ENCODE data around the gene GPC6.

GPC6 gene

DNA sequence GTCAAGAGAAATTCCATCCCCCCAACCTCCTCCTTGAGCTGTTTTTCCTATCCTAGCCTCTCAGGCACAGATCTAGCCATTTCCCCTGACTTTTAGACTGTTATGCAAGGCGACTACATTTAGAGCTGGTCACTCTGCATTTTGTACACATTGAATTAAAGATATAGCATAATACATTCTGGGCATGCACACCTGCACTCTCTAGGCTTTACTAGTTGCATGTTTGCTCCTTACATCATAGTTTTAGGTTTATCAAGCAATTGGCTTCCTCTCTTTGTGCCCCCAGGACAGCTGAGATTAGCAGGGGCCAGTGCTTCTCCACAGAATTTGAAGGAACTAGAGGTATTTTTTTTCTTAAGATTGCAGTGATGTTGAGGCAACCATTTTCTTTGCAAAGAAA lies 19.5 kb downstream of the GPC6 start:
- no peak overlapping the region for H3K4me3 ChIP-seq (ENCODE audit: low read depth, low read length)
- no peak for DNase-seq (ENCODE audit: low read depth, low spot score)
- POLR2A ChIA-PET = no interaction called here
- CTCF ChIA-PET = interaction anchor here (1.3 kb wide), 1 partner anchor 809 kb away, joined by 3 read pairs; no protein-coding TSS in a partner anchor
- TF ChIP-seq, protein P1, sequence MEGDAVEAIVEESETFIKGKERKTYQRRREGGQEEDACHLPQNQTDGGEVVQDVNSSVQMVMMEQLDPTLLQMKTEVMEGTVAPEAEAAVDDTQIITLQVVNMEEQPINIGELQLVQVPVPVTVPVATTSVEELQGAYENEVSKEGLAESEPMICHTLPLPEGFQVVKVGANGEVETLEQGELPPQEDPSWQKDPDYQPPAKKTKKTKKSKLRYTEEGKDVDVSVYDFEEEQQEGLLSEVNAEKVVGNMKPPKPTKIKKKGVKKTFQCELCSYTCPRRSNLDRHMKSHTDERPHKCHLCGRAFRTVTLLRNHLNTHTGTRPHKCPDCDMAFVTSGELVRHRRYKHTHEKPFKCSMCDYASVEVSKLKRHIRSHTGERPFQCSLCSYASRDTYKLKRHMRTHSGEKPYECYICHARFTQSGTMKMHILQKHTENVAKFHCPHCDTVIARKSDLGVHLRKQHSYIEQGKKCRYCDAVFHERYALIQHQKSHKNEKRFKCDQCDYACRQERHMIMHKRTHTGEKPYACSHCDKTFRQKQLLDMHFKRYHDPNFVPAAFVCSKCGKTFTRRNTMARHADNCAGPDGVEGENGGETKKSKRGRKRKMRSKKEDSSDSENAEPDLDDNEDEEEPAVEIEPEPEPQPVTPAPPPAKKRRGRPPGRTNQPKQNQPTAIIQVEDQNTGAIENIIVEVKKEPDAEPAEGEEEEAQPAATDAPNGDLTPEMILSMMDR (IDR thresholded peaks at IDR 0.05; ENCODE audit: insufficient read depth, low read length, missing control alignments) = no peak

DNA sequence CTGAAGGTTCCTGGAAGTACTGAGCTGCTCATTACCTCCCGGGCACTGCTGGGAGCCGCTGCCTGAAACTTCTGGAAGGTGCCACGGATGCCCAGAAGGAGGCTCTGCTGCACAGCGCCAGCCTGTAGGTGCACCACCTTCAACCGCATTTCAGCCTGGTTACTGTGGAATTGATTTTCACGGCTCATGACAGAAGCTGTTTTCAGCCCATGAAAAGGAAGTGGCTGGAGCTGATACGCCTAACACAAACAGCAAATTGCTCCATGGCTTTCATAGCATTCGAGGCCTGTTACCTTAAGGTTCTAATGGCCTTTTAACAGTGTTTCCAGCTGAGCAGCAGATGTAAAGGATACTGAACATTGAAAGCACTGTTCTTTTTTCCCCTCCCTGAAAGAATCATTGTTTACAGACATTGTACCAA lies 22.0 kb downstream of the GPC6 start:
- H3K4me3 ChIP-seq (ENCODE audit: low read depth, low read length) = no peak overlapping the region
- ChIA-PET CTCF (interaction anchor here (0.6 to 2.4 kb wide), 12 partner anchors 9 to 1114 kb away, joined by 3 to 17 read pairs (median 4); partner anchors contain the start of gene GPC6), POLR2A (interaction anchor here (0.6 kb wide), 1 partner anchor 22 kb away, joined by 4 read pairs; no protein-coding TSS in a partner anchor)
- TF ChIP-seq, protein P1 (IDR thresholded peaks at IDR 0.05; ENCODE audit: insufficient read depth, low read length, missing control alignments) = peak; percentile 85
- no peak for DNase-seq (ENCODE audit: low read depth, low spot score)

DNA sequence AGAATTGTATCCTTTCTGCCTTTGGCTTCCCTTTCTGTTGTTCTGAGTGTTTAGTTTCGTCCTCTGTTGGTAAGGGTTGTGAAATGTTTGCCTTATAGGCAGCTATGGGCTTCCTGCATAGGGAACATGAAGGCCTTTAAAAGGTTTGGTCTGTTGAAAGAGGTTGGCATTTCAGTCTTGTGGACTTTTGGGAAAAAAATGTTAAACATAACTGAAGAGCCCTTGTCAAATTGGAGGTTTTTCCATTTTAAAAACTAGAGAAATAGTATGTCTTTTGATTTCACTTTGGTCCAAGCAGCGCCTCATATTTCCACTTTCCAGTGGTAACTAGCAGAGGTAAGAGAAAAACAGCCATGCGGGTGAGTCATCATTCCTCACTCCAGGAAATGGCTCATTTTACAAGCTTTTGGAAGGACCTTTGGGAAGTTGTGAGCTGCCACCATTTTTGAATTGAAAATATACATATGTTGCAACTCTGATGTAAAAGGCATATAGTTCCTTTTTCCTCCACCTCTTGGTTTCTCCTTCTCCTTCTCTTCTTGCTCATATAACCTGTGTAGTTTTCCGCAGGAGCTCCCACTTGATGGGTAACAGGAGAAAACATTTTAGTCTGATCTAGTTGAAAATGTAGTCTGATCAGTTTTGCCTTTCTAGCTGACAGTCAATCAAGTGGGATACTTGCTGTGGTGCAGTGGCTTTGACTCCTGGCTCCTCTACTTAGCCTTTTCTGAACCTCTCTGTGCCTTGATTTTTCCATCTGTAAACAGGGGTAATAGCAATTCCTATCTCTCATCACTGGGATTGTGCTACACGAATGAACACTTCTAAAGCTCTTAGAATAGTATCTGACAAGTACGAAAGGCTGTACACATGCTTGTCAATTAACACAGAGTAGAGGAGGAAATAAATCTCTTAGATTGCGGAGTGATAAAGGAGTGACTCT lies 23.0 kb downstream of the GPC6 start:
- no peak for DNase-seq (ENCODE audit: low read depth, low spot score)
- TF ChIP-seq, protein P1 (IDR thresholded peaks at IDR 0.05; ENCODE audit: insufficient read depth, low read length, missing control alignments) = no peak
- H3K4me3 ChIP-seq (ENCODE audit: low read depth, low read length) = no peak overlapping the region
- ChIA-PET CTCF (interaction anchor here (1.0 to 2.4 kb wide), 8 partner anchors 9 to 1113 kb away, joined by 3 to 17 read pairs (median 4); no protein-coding TSS in a partner anchor), POLR2A (interaction anchor here (0.6 kb wide), 1 partner anchor 23 kb away, joined by 4 read pairs; no protein-coding TSS in a partner anchor)

DNA sequence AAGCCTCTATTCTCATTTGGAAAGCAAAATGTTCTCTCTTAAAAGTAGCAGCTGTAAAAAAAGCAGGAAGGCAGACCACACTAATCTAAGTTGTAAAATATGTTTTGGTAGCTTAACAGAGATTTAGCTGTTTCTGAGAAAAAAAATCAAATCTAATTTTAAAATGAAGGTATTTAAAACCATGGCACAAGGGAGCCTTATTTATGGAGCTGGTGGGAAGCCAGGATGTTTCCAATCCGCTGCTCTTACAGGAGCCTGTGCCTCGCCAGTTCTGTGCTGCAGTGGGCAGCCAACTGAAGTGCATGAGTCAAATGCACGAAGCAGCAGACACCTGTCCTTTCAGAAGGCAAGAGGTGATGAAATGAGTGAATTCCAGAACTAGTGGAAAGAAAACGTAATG lies 28.2 kb downstream of the GPC6 start:
- no peak overlapping the region for H3K4me3 ChIP-seq (ENCODE audit: low read depth, low read length)
- DNase-seq (ENCODE audit: low read depth, low spot score) = no peak
- POLR2A ChIA-PET = no interaction called here
- CTCF ChIA-PET = interaction anchor here (0.6 to 0.7 kb wide), 2 partner anchors 122 to 153 kb away, joined by 3 read pairs; no protein-coding TSS in a partner anchor
- TF ChIP-seq, protein P1 (IDR thresholded peaks at IDR 0.05; ENCODE audit: insufficient read depth, low read length, missing control alignments) = no peak

DNA sequence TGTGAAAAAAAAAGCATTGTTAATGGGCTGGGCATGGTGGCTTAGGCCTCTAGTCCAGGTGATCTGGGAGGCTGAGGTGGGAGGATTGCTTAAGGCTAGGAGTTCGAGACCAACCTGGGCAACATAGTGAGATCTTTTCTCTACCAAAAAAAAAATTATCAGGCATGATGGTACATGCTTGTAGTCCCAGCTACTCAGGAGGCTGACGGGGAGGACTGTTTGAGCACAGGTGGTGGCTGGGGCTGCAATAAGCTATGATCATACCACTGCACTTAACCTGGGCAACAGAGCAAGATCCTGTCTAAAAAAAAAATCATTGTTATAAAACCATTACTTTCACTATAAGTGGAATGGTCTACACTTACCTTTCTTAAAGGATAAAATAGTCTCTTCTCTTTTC lies 30.4 kb downstream of the GPC6 start:
- H3K4me3 ChIP-seq (ENCODE audit: low read depth, low read length) = no peak overlapping the region
- POLR2A ChIA-PET = no interaction called here
- CTCF ChIA-PET = interaction anchor here (1.0 to 3.1 kb wide), 2 partner anchors 9 kb away, joined by 6 to 11 read pairs; no protein-coding TSS in a partner anchor
- no peak for DNase-seq (ENCODE audit: low read depth, low spot score)
- TF ChIP-seq, protein P1 (IDR thresholded peaks at IDR 0.05; ENCODE audit: insufficient read depth, low read length, missing control alignments) = no peak

DNA sequence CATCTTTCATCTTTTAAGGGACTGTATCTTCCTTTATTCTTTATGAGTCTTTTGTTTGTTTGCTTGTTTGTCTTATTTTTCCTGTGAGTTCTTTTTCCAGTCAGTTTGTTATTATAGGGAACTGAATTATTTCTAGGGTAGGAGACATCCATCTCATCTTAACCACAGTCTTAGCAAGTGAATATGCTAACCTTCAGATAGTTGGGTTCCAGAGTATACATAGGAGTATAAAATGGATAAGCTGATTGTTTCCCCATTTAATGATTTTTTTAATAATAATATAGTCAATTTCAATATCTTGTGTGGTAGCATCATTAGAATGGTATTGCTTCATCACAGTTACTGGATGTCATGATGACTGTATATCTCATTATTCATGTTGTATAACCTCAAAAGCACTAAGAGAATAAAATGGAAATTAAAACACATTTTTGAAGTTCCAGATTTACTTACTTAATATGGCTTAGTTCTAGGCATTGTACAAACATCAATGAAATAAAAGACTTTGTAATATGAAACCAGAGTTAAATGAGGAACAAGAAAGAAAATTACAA lies 33.0 kb downstream of the GPC6 start:
- no peak overlapping the region for H3K4me3 ChIP-seq (ENCODE audit: low read depth, low read length)
- ChIA-PET CTCF (interaction anchor here (1.8 to 3.1 kb wide), 2 partner anchors 10 to 11 kb away, joined by 4 to 11 read pairs; no protein-coding TSS in a partner anchor), POLR2A (no interaction called here)
- TF ChIP-seq, protein P1 (IDR thresholded peaks at IDR 0.05; ENCODE audit: insufficient read depth, low read length, missing control alignments) = no peak
- DNase-seq (ENCODE audit: low read depth, low spot score) = no peak

Measured in AG04449 (cell line).